ENCODE results near the gene BEAN1. TPM values are rescaled to one million over a fixed set of nuclear protein-coding genes. Genes with fewer than 3 reads are reported as not detected.
"Not testable (repeated sequence)": the region's sequence is repeated elsewhere in the genome, so short reads cannot be mapped to it uniquely, and the experiment has no call there.

The BEAN1 gene
- total RNA-seq, 2 experiments from 2014 or later: not detected

GRCh38 chr16:66451548-66451947 is 24.5 kb downstream of the BEAN1 start:
- CTCF ChIA-PET: interaction anchor here (1.0 to 1.6 kb wide), 4 partner anchors 11 to 46 kb away, joined by 3 read pairs; no protein-coding TSS in a partner anchor

GRCh38 chr16:66453230-66453629 is 26.1 kb downstream of the BEAN1 start:
- H3K27me3 Mint-ChIP-seq; H3K4me3 Mint-ChIP-seq; POLR2A ChIA-PET; H3K4me1 Mint-ChIP-seq; DNase-seq; H3K36me3 Mint-ChIP-seq (ENCODE audit: low read depth); ATAC-seq; intact Hi-C loops (cut with DNase I, micrococcal nuclease); H3K9me3 Mint-ChIP-seq (ENCODE audit: low read depth); H3K27ac Mint-ChIP-seq: not testable (repeated sequence)
- CTCF ChIA-PET: interaction anchor here (1.1 kb wide), 2 partner anchors 22 to 24 kb away, joined by 3 read pairs; no protein-coding TSS in a partner anchor

More at GRCh38 chr16:66451548-66451947, 24.5 kb downstream of the BEAN1 start:
- ATAC-seq: no peak
- no peak for DNase-seq
- no peak overlapping the region for H3K4me3 Mint-ChIP-seq
- H3K9me3 Mint-ChIP-seq (ENCODE audit: low read depth): no peaks in the 10 kb centered on the region
- intact Hi-C loops (cut with DNase I, micrococcal nuclease): no loop called here
- H3K27ac Mint-ChIP-seq: no peak overlapping the region
- POLR2A ChIA-PET: no interaction called here
- H3K4me1 Mint-ChIP-seq: no peaks in the 10 kb centered on the region
- no peaks in the 10 kb centered on the region for H3K27me3 Mint-ChIP-seq
- no peaks in the 10 kb centered on the region for H3K36me3 Mint-ChIP-seq (ENCODE audit: low read depth)

GRCh38 chr16:66454751-66455150 is 27.7 kb downstream of the BEAN1 start:
- Mint-ChIP-seq H3K27me3 (peaks cover 6% of the 10 kb centered on the region), H3K27ac (no peak overlapping the region), H3K4me3 (no peak overlapping the region), H3K4me1 (no peaks in the 10 kb centered on the region), H3K36me3 (ENCODE audit: low read depth) (no peaks in the 10 kb centered on the region), H3K9me3 (ENCODE audit: low read depth) (no peaks in the 10 kb centered on the region)
- ATAC-seq (no peak), DNase-seq (no peak)
- intact Hi-C loops (cut with DNase I, micrococcal nuclease): no loop called here
- CTCF ChIA-PET: interaction anchor here (0.8 to 1.9 kb wide), 7 partner anchors 9 to 50 kb away, joined by 3 to 8 read pairs (median 3); no protein-coding TSS in a partner anchor
- POLR2A ChIA-PET: no interaction called here

- H3K27me3 Mint-ChIP-seq: peaks cover 9% of the 10 kb centered on the region
- intact Hi-C loops (cut with DNase I, micrococcal nuclease): no loop called here
- POLR2A ChIA-PET: no interaction called here
Observed at GRCh38 chr16:66455970-66456369, 28.9 kb downstream of the BEAN1 start.

DNA sequence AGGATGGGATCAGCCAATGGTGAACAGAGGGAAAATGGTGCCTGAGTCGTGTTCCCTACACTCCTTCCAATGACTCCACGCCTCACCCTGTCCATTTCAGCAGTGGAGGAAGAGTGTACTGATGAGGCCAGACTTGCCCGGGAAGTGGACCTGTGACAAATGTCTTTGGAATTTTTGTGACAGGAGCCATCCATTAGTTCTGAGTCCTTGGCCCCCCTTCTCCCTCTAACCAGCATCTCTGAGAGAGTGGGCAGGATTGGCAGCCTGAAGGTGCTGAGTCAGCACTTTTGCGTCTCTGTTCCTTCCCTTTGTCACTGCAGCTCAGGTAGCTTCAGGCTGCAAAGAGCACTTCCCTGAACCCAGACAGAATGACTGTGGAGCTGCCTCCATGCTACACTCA is 30.8 kb downstream of the BEAN1 start:
- Mint-ChIP-seq H3K4me3 (no peak overlapping the region), H3K4me1 (no peaks in the 10 kb centered on the region), H3K27me3 (peaks cover 13% of the 10 kb centered on the region), H3K9me3 (ENCODE audit: low read depth) (no peaks in the 10 kb centered on the region), H3K27ac (no peak overlapping the region), H3K36me3 (ENCODE audit: low read depth) (no peaks in the 10 kb centered on the region)
- POLR2A ChIA-PET: no interaction called here
- ATAC-seq (no peak), DNase-seq (no peak)
- intact Hi-C loops (cut with DNase I, micrococcal nuclease): no loop called here
- CTCF ChIA-PET: interaction anchor here (0.7 kb wide), 1 partner anchor 51 kb away, joined by 3 read pairs; no protein-coding TSS in a partner anchor

More at GRCh38 chr16:66455970-66456369, 28.9 kb downstream of the BEAN1 start:
- no peaks in the 10 kb centered on the region for H3K9me3 Mint-ChIP-seq (ENCODE audit: low read depth)
- no peak overlapping the region for H3K4me3 Mint-ChIP-seq
- CTCF ChIA-PET: interaction anchor here (0.8 to 1.9 kb wide), 8 partner anchors 12 to 99 kb away, joined by 3 to 8 read pairs (median 4); no protein-coding TSS in a partner anchor
- DNase-seq (no peak), ATAC-seq (no peak)
- no peak overlapping the region for H3K27ac Mint-ChIP-seq
- H3K4me1 Mint-ChIP-seq: no peaks in the 10 kb centered on the region
- no peaks in the 10 kb centered on the region for H3K36me3 Mint-ChIP-seq (ENCODE audit: low read depth)

DNA sequence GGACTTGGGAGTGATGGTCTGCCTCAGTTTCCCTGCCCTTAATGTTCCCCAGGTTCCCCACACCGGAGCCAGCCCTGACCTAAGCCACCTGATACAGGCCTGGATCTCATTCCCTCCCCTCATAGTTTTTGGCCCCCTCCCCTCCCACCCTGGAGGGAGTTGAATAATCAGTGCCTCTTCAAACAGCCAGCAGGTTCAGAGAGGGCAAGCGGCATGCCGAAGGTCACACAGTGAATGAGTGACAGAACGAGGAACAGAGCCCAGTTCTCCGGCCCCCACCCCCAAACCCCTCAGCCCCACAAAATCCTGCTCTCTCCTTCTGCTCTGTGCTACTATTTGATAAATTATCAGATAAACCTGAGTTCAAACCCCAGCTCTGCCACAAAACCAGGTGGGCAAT is 31.2 kb downstream of the BEAN1 start:
- H3K4me3 Mint-ChIP-seq: no peak overlapping the region
- CTCF ChIA-PET: interaction anchor here (0.7 kb wide), 1 partner anchor 52 kb away, joined by 3 read pairs; no protein-coding TSS in a partner anchor
- intact Hi-C loops (cut with DNase I, micrococcal nuclease): no loop called here
- POLR2A ChIA-PET: no interaction called here
- H3K9me3 Mint-ChIP-seq (ENCODE audit: low read depth): no peaks in the 10 kb centered on the region
- no peaks in the 10 kb centered on the region for H3K4me1 Mint-ChIP-seq
- H3K27me3 Mint-ChIP-seq: peaks cover 13% of the 10 kb centered on the region
- no peak for ATAC-seq
- DNase-seq: no peak
- no peak overlapping the region for H3K27ac Mint-ChIP-seq
- H3K36me3 Mint-ChIP-seq (ENCODE audit: low read depth): no peaks in the 10 kb centered on the region

DNA sequence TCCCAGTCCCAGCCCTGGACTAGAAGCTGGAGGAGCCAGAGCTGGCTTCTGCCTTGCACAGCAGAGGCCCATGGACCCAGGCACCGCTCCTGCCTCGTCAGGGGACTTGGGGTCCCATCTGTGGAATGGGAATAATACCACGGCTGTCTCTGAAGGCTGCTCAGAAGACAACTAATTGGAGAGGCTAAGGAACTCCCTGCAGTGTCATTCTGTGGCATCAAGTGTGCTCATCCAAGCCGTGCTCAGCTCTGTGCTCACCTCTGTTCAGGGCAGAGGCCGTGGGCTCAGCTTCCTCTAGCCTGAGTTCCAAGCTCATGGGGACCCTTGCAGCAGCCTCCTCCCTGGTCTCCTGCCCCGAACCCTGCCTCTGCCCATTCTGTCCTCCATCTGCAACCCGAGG is 31.8 kb downstream of the BEAN1 start:
- DNase-seq: no peak
- Mint-ChIP-seq H3K27me3 (peaks cover 14% of the 10 kb centered on the region), H3K27ac (no peak overlapping the region), H3K4me1 (peaks cover under 1% of the 10 kb centered on the region), H3K9me3 (ENCODE audit: low read depth) (no peaks in the 10 kb centered on the region), H3K4me3 (no peak overlapping the region), H3K36me3 (ENCODE audit: low read depth) (no peaks in the 10 kb centered on the region)
- CTCF ChIA-PET: interaction anchor here (0.7 kb wide), 1 partner anchor 52 kb away, joined by 3 read pairs; no protein-coding TSS in a partner anchor
- intact Hi-C loops (cut with DNase I, micrococcal nuclease): no loop called here
- no peak for ATAC-seq
- POLR2A ChIA-PET: no interaction called here

GRCh38 chr16:66459878-66460277 is 32.8 kb downstream of the BEAN1 start:
- intact Hi-C loops (cut with DNase I, micrococcal nuclease): no loop called here
- ATAC-seq: no peak
- ChIA-PET POLR2A (no interaction called here), CTCF (no interaction called here)
- no peak overlapping the region for H3K4me3 Mint-ChIP-seq
- peaks cover 3% of the 10 kb centered on the region for H3K4me1 Mint-ChIP-seq
- no peaks in the 10 kb centered on the region for H3K36me3 Mint-ChIP-seq (ENCODE audit: low read depth)
- DNase-seq: no peak
- no peak overlapping the region for H3K27ac Mint-ChIP-seq
- peaks cover 18% of the 10 kb centered on the region for H3K27me3 Mint-ChIP-seq
- H3K9me3 Mint-ChIP-seq (ENCODE audit: low read depth): no peaks in the 10 kb centered on the region

GRCh38 chr16:66460703-66461102 is 33.6 kb downstream of the BEAN1 start:
- H3K9me3 Mint-ChIP-seq (ENCODE audit: low read depth): no peaks in the 10 kb centered on the region
- peaks cover 21% of the 10 kb centered on the region for H3K27me3 Mint-ChIP-seq
- ATAC-seq (no peak), DNase-seq (no peak)
- H3K4me1 Mint-ChIP-seq: peaks cover 3% of the 10 kb centered on the region
- no peak overlapping the region for H3K27ac Mint-ChIP-seq
- CTCF ChIA-PET: no interaction called here
- H3K36me3 Mint-ChIP-seq (ENCODE audit: low read depth): no peaks in the 10 kb centered on the region
- intact Hi-C loops (cut with DNase I, micrococcal nuclease): no loop called here
- no peak overlapping the region for H3K4me3 Mint-ChIP-seq
- POLR2A ChIA-PET: no interaction called here

GRCh38 chr16:66462912-66463311 is 35.8 kb downstream of the BEAN1 start:
- ATAC-seq: no peak
- ChIA-PET CTCF (interaction anchor here (1.1 kb wide), 1 partner anchor 12 kb away, joined by 3 read pairs; no protein-coding TSS in a partner anchor), POLR2A (no interaction called here)
- H3K4me3 Mint-ChIP-seq: no peak overlapping the region
- no peak overlapping the region for H3K27ac Mint-ChIP-seq
- peaks cover 3% of the 10 kb centered on the region for H3K9me3 Mint-ChIP-seq (ENCODE audit: low read depth)
- peaks cover 21% of the 10 kb centered on the region for H3K27me3 Mint-ChIP-seq
- no peaks in the 10 kb centered on the region for H3K36me3 Mint-ChIP-seq (ENCODE audit: low read depth)
- intact Hi-C loops (cut with DNase I, micrococcal nuclease): no loop called here
- H3K4me1 Mint-ChIP-seq: peaks cover 3% of the 10 kb centered on the region
- DNase-seq: no peak

DNA sequence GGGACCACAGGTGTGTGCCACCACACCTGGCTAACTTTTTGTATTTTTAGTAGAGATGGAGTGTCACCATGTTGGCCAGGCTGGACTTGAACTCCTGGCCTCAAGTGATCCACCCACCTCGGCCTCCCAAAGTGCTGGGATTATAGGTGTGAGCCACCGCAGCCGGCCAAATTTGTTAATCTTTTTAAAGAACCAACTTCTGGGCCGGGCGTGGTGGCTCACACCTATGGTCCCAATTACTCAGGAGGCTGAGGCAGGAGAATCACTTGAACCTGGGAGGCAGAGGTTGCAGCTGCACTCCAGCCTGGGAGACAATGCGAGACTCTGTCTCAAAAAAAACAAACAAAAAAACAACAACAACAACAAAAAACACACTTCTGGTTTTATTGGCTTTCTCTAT is 38.9 kb downstream of the BEAN1 start:
- H3K4me1 Mint-ChIP-seq; H3K36me3 Mint-ChIP-seq (ENCODE audit: low read depth); intact Hi-C loops (cut with DNase I, micrococcal nuclease); DNase-seq; H3K4me3 Mint-ChIP-seq; ATAC-seq; H3K27ac Mint-ChIP-seq; POLR2A ChIA-PET; H3K9me3 Mint-ChIP-seq (ENCODE audit: low read depth): not testable (repeated sequence)
- peaks cover 14% of the 10 kb centered on the region for H3K27me3 Mint-ChIP-seq
- CTCF ChIA-PET: interaction anchor here (0.8 to 1.3 kb wide), 3 partner anchors 17 to 60 kb away, joined by 3 to 4 read pairs (median 3); no protein-coding TSS in a partner anchor

GRCh38 chr16:66466636-66467035 is 39.5 kb downstream of the BEAN1 start:
- ATAC-seq; H3K4me3 Mint-ChIP-seq; POLR2A ChIA-PET; H3K27ac Mint-ChIP-seq; H3K9me3 Mint-ChIP-seq (ENCODE audit: low read depth); DNase-seq; H3K36me3 Mint-ChIP-seq (ENCODE audit: low read depth); intact Hi-C loops (cut with DNase I, micrococcal nuclease); H3K4me1 Mint-ChIP-seq: not testable (repeated sequence)
- CTCF ChIA-PET: interaction anchor here (0.8 to 1.3 kb wide), 3 partner anchors 16 to 60 kb away, joined by 3 to 4 read pairs (median 3); no protein-coding TSS in a partner anchor
- peaks cover 12% of the 10 kb centered on the region for H3K27me3 Mint-ChIP-seq

Measured in activated CD4-positive, alpha-beta T cell treated with anti-CD3 and anti-CD28 coated beads for 36 hours (primary cell).